Keratinocyte (primary cell): Measurements from ENCODE around the gene TXNRD1.

Experiments used
- CTCF ChIP-seq, 3 experiments: IDR thresholded peaks in 1 of 3; conservative IDR thresholded peaks in 1 of 3; optimal IDR thresholded peaks in 1 of 3; 2 replicates in 2 of 3; 3 replicates in 1 of 3; pipeline versions ENCODE3 to v1.5.1; 2011; ENCODE audit warnings: low read length in 3 of 3, mild to moderate bottlenecking in 3 of 3, moderate library complexity in 2 of 3, control low read depth in 1 of 3, inconsistent platforms in 1 of 3; ENCODE audit not compliant: insufficient read depth in 2 of 3; ENCODE audit errors: extremely low read depth in 1 of 3
- EZH2 ChIP-seq: IDR thresholded peaks from one replicate; pipeline ENCODE4 v1.6.1; 2012; ENCODE audit warnings: inconsistent platforms, mild to moderate bottlenecking, low read length, moderate library complexity

DNA sequence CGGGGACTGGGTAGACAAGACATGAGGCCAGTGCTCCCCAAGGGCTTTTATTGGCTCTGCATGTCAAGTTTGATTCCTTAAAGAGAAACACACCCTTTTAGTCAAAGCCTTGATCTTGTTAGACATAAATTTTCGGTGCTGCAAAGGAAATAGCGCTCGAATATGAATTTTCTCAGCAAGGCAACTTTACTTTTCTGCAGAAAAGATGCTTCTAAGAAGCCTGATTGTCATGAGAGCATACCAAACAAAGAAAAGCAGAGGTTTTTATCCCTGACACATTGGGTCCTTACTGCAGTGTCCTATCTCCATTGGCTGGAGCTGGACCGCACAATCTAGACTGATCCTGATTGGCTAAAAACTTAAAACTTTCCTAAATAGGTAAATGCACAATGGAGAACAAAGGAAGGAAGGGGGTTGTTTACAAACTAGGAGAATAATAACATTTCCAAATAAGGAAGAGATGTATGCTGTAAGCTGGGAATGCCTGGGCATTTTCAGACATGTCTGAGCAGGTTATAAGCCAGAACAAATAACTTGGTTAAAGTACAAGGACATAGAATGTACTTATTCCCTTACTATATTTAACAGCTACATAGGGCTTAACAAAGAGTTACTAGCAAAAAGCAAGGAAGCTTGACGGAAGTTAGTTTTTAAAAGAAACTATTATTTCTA is 17.2 kb downstream of the TXNRD1 start:
- TF ChIP-seq CTCF (optimal IDR thresholded peaks at IDR 0.05 in 1 of 3, IDR thresholded peaks at IDR 0.05 in 1 of 3, conservative IDR thresholded peaks at IDR 0.05 in 1 of 3; ENCODE audit: extremely low read depth in 1 of 3, insufficient read depth in 2 of 3, low read length in 3 of 3), result no peak
- no peak for TF ChIP-seq EZH2
